Sigmoid colon (tissue), 7 donors: ENCODE results near the gene IRAG1. TPM values are rescaled to one million over a fixed set of nuclear protein-coding genes. Genes with fewer than 3 reads are reported as not detected.

Source experiments
- DNase-seq: peaks from one replicate; pipeline ENCODE4 v3.0.0-alpha.2; 2019
- H3K27ac ChIP-seq, 4 donors: fragments of 200-600 bp; sonication (generic); one replicate each; pipeline ENCODE4 v1.5.1; 2016 to 2019; ENCODE audit warnings: mild to moderate bottlenecking in 1 of 4
- H3K27me3 ChIP-seq, 3 donors: fragments of 200-600 bp; sonication (generic); one replicate each; pipeline ENCODE4 v1.5.1; 2019; ENCODE audit warnings: mild to moderate bottlenecking in 1 of 3
- H3K36me3 ChIP-seq, 4 donors: fragments of 200-600 bp; sonication (generic); one replicate each; pipeline ENCODE4 v1.5.1; 2016 to 2019
- H3K4me1 ChIP-seq, 4 donors: fragments of 200-600 bp; sonication (generic); one replicate each; pipeline ENCODE4 v1.5.1; 2017 to 2019
- H3K4me3 ChIP-seq, 4 donors: fragments of 200-600 bp; sonication (generic); one replicate each; pipeline ENCODE4 v1.5.1; 2017 to 2019; ENCODE audit warnings: mild to moderate bottlenecking in 2 of 4, moderate library complexity in 1 of 4
- H3K9me3 ChIP-seq, 4 donors: fragments of 200-600 bp in 3 of 4; sonication (generic) in 3 of 4; one replicate each; pipeline versions ENCODE4 v1.5.1 to v1.6.1; 2013 to 2019
- CTCF ChIP-seq, 4 experiments: fragments of 450-650 bp in 3 of 4; fragments of 200-600 bp in 1 of 4; IDR thresholded peaks; one replicate each; pipeline ENCODE4 v1.5.1; 2016 to 2019; ENCODE audit warnings: antibody characterized with exemption in 4 of 4, mild to moderate bottlenecking in 3 of 4, moderate library complexity in 2 of 4
- EP300 ChIP-seq, 4 donors: sonication (generic); formaldehyde crosslinking; IDR thresholded peaks; one replicate each; pipeline ENCODE4 v1.6.1; 2017; ENCODE audit warnings: antibody characterized with exemption in 4 of 4
- POLR2A ChIP-seq, 2 donors: fragments of 450-650 bp; IDR thresholded peaks; one replicate each; pipeline ENCODE4 v1.6.1; 2016; ENCODE audit warnings: antibody characterized with exemption in 2 of 2, mild to moderate bottlenecking in 2 of 2, moderate library complexity in 2 of 2
- POLR2AphosphoS5 ChIP-seq, 4 donors: sonication (generic); formaldehyde crosslinking; IDR thresholded peaks; one replicate each; pipeline ENCODE4 v1.6.1; 2017; ENCODE audit warnings: antibody characterized with exemption in 4 of 4
- WGBS, 2 donors: extraction: QIAGEN DNeasy Blood & Tissue Kit; methylation state at CpG; one replicate each; pipeline ENCODE4 v1.1.7; 2013; 5-methylcytosine and 5-hydroxymethylcytosine counted together
- intact Hi-C: fragments of 100-400 bp; cut with DNase I; formaldehyde crosslinking; loops from one replicate; pipeline ENCODE4 v1.15.1; 2023
- polyA plus RNA-seq, 3 donors: library from polyadenylated mRNA; stranded (reverse); fragments of 200-250 nt; gene quantifications; one replicate each; pipeline ENCODE4 v1.2.3, GENCODE V29; 2013
- total RNA-seq, 4 donors: library from RNA; depleted of rRNA; stranded (reverse); fragments of >200 nt; gene quantifications; one replicate each; pipeline ENCODE4 v1.1.0, GENCODE V29; 2016
- donor health status: healthy with polysubstance abuse.
- donor health status: Bipolar disorder and iron deficiency.
- donor health status: healthy.

The IRAG1 gene
- total and polyA plus RNA-seq, 7 donors = 1.8 to 153 (median 96.1) TPM

- no peak for TF ChIP-seq CTCF (IDR thresholded peaks at IDR 0.05)
- TF ChIP-seq POLR2AphosphoS5 (IDR thresholded peaks at IDR 0.05) = no peak
- TF ChIP-seq POLR2A (IDR thresholded peaks at IDR 0.05) = no peak
- TF ChIP-seq EP300 (IDR thresholded peaks at IDR 0.05) = no peak
- Histone ChIP-seq H3K36me3 (no peaks in the 10 kb centered on the region), H3K27ac (no peak overlapping the region), H3K4me1 (peaks cover 0 to 19% (median 15%) of the 10 kb centered on the region in 4 donors), H3K4me3 (no peak overlapping the region), H3K9me3 (no peaks in the 10 kb centered on the region), H3K27me3 (no peaks in the 10 kb centered on the region)
- WGBS, 2 donors = 70 to 80% methylated on average over 9 of the region's 9 CpGs
- DNase-seq = no peak
- intact Hi-C loops = no loop called here
These were observed 31.8 kb upstream of the IRAG1 start for GRCh38 chr11:10725114-10725906.

GRCh38 chr11:10722307-10722706, 28.8 kb upstream of the IRAG1 start:
- H3K9me3 ChIP-seq = no peaks in the 10 kb centered on the region
- H3K27ac ChIP-seq = no peak overlapping the region
- no peaks in the 10 kb centered on the region for H3K27me3 ChIP-seq
- peaks cover 0 to 5% (median 5%) of the 10 kb centered on the region in 4 donors for H3K4me1 ChIP-seq
- no peak for DNase-seq
- H3K4me3 ChIP-seq = no peak overlapping the region
- intact Hi-C loops = no loop called here
- WGBS, 2 donors = 43 to 75% methylated on average over 4 of the region's 4 CpGs
- TF ChIP-seq EP300 (IDR thresholded peaks at IDR 0.05) = no peak
- TF ChIP-seq CTCF (IDR thresholded peaks at IDR 0.05) = no peak
- TF ChIP-seq POLR2A (IDR thresholded peaks at IDR 0.05) = no peak
- TF ChIP-seq POLR2AphosphoS5 (IDR thresholded peaks at IDR 0.05) = no peak
- H3K36me3 ChIP-seq = no peaks in the 10 kb centered on the region

DNA sequence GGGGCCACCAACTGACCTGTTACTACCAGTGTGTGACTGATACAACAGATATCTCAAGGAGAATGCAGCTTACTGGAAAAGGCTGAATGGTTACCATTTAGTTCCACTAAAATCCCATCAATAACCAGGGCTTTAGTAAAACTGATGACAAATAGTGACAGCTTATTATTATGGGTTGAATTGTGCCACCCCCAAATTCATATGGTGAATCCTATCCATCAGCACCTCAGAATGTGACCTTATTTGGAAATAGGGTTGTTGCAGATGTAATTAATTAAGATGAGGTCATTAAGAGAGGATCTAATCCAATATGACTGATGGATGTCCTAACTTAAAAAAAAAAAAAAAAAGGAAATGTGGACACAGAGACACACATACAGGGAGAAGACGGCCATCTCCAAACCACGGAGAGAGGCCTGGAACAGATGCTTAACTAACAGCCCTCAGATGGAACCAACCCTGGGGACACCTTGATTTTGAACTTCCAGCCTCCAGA, 27.4 kb upstream of the IRAG1 start:
- intact Hi-C loops = no loop called here
- DNase-seq = no peak
- Histone ChIP-seq H3K36me3 (no peaks in the 10 kb centered on the region), H3K9me3 (no peaks in the 10 kb centered on the region), H3K4me1 (no peaks in the 10 kb centered on the region), H3K27me3 (no peaks in the 10 kb centered on the region), H3K27ac (no peak overlapping the region), H3K4me3 (no peak overlapping the region)
- TF ChIP-seq POLR2AphosphoS5 (IDR thresholded peaks at IDR 0.05) (no peak), EP300 (IDR thresholded peaks at IDR 0.05) (no peak), POLR2A (IDR thresholded peaks at IDR 0.05) (no peak), CTCF (IDR thresholded peaks at IDR 0.05) (no peak)
- 87 to 95% methylated on average over 2 of the region's 2 CpGs for WGBS, 2 donors

DNA sequence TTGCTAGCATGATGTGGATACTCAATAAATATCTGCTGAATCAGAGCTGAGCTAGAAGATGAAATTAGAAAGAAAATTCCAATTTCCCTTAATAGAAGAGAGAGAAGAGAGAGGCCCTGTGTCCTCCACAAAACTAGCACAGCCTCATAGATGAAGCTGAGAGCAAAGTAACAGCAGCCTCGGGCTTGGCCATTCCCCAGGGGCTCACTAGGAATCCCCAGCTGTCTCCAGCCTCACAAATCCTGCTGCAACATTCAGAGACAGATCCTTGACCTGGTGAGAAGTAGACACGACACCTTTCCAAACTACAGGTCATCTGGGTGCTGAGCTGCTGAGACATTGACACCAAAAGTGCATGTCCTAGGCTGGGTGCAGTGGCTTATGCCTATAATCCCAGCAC, 26.1 kb upstream of the IRAG1 start:
- TF ChIP-seq EP300 (IDR thresholded peaks at IDR 0.05) = no peak
- no peak for TF ChIP-seq POLR2AphosphoS5 (IDR thresholded peaks at IDR 0.05)
- no peak for TF ChIP-seq CTCF (IDR thresholded peaks at IDR 0.05)
- no peak for TF ChIP-seq POLR2A (IDR thresholded peaks at IDR 0.05)
- WGBS, 2 donors = 72 to 81% methylated on average over 2 of the region's 2 CpGs
- no peak overlapping the region for H3K27ac ChIP-seq
- intact Hi-C loops = no loop called here
- no peaks in the 10 kb centered on the region for H3K9me3 ChIP-seq
- H3K36me3 ChIP-seq = no peaks in the 10 kb centered on the region
- no peak for DNase-seq
- H3K4me1 ChIP-seq = no peaks in the 10 kb centered on the region
- H3K4me3 ChIP-seq = no peak overlapping the region
- no peaks in the 10 kb centered on the region for H3K27me3 ChIP-seq
